ENCODE data around the gene LARGE1.

GRCh38 chr22:33861216-33861875 lies 58.9 kb downstream of the LARGE1 start:
- TF ChIP-seq EP300 (IDR thresholded peaks at IDR 0.05; ENCODE audit: borderline replicate concordance) (no peak), YY1 (IDR thresholded peaks at IDR 0.05; ENCODE audit: low read depth) (no peak), RAD21 (IDR thresholded peaks at IDR 0.05; ENCODE audit: low read depth) (no peak), CEBPB (IDR thresholded peaks at IDR 0.05) (no peak)
